HL-60 (cell line): ENCODE measurements around the gene C9orf50.

Source experiments
- DNase-seq, 2 experiments: peaks; one replicate each; pipeline ENCODE4 v3.0.0-alpha.2; 2010 to 2020; ENCODE audit warnings: low read depth in 1 of 2, low spot score in 1 of 2
- H3K27ac ChIP-seq: fragments of 250-450 bp; sonication (Bioruptor Pico); replicated peaks from 2 replicates; pipeline ENCODE4 v1.5.1; 2020; ENCODE audit warnings: mild to moderate bottlenecking, moderate library complexity
- H3K27me3 ChIP-seq: fragments of 250-450 bp; sonication (Bioruptor Pico); 2 replicates; pipeline ENCODE4 v1.5.1; 2021; ENCODE audit warnings: mild to moderate bottlenecking, moderate library complexity; ENCODE audit not compliant: insufficient read depth, poor library complexity, severe bottlenecking
- H3K4me3 ChIP-seq: replicated peaks from 2 replicates; pipeline ENCODE4 v1.5.1; 2011; ENCODE audit warnings: mild to moderate bottlenecking, control low read depth, low read length; ENCODE audit not compliant: insufficient read depth
- GABPA ChIP-seq: IDR thresholded peaks from 2 replicates; pipeline ENCODE4 v1.6.1; 2012; ENCODE audit warnings: low read depth
- POLR2AphosphoS5 ChIP-seq: IDR thresholded peaks from 2 replicates; pipeline ENCODE4 v1.6.1; 2012; ENCODE audit warnings: low read depth
- SPI1 ChIP-seq: IDR thresholded peaks from 2 replicates; pipeline ENCODE4 v1.6.1; 2012; ENCODE audit warnings: low read depth, mild to moderate bottlenecking, borderline replicate concordance
- TF ChIP-seq, protein P1 (sequence below): IDR thresholded peaks from 2 replicates; pipeline ENCODE4 v1.6.1; 2012; ENCODE audit warnings: low read depth; ENCODE audit not compliant: insufficient replicate concordance
- TF ChIP-seq, protein P2 (sequence below): IDR thresholded peaks from one replicate; pipeline ENCODE4 v1.5.1; 2011; ENCODE audit warnings: low read length, control low read depth, inconsistent platforms; ENCODE audit not compliant: insufficient read depth

The C9orf50 gene

GRCh38 chr9:129650680-129651235 is 29.9 kb upstream of the C9orf50 start:
- DNase-seq: no peak
- no peak overlapping the region for H3K4me3 ChIP-seq
- no peak for TF ChIP-seq POLR2AphosphoS5
- no peak for TF ChIP-seq SPI1
- TF ChIP-seq GABPA: no peak
- H3K27me3 ChIP-seq: no peaks in the 10 kb centered on the region
- no peak overlapping the region for H3K27ac ChIP-seq

- Histone ChIP-seq H3K4me3 (no peak overlapping the region), H3K27me3 (no peaks in the 10 kb centered on the region), H3K27ac (no peak overlapping the region)
- TF ChIP-seq, protein P1, sequence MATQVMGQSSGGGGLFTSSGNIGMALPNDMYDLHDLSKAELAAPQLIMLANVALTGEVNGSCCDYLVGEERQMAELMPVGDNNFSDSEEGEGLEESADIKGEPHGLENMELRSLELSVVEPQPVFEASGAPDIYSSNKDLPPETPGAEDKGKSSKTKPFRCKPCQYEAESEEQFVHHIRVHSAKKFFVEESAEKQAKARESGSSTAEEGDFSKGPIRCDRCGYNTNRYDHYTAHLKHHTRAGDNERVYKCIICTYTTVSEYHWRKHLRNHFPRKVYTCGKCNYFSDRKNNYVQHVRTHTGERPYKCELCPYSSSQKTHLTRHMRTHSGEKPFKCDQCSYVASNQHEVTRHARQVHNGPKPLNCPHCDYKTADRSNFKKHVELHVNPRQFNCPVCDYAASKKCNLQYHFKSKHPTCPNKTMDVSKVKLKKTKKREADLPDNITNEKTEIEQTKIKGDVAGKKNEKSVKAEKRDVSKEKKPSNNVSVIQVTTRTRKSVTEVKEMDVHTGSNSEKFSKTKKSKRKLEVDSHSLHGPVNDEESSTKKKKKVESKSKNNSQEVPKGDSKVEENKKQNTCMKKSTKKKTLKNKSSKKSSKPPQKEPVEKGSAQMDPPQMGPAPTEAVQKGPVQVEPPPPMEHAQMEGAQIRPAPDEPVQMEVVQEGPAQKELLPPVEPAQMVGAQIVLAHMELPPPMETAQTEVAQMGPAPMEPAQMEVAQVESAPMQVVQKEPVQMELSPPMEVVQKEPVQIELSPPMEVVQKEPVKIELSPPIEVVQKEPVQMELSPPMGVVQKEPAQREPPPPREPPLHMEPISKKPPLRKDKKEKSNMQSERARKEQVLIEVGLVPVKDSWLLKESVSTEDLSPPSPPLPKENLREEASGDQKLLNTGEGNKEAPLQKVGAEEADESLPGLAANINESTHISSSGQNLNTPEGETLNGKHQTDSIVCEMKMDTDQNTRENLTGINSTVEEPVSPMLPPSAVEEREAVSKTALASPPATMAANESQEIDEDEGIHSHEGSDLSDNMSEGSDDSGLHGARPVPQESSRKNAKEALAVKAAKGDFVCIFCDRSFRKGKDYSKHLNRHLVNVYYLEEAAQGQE: no peak
- TF ChIP-seq GABPA (no peak), POLR2AphosphoS5 (no peak), SPI1 (no peak)
- TF ChIP-seq, protein P2, sequence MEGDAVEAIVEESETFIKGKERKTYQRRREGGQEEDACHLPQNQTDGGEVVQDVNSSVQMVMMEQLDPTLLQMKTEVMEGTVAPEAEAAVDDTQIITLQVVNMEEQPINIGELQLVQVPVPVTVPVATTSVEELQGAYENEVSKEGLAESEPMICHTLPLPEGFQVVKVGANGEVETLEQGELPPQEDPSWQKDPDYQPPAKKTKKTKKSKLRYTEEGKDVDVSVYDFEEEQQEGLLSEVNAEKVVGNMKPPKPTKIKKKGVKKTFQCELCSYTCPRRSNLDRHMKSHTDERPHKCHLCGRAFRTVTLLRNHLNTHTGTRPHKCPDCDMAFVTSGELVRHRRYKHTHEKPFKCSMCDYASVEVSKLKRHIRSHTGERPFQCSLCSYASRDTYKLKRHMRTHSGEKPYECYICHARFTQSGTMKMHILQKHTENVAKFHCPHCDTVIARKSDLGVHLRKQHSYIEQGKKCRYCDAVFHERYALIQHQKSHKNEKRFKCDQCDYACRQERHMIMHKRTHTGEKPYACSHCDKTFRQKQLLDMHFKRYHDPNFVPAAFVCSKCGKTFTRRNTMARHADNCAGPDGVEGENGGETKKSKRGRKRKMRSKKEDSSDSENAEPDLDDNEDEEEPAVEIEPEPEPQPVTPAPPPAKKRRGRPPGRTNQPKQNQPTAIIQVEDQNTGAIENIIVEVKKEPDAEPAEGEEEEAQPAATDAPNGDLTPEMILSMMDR: no peak
- no peak for DNase-seq
These were observed 29.1 kb upstream of the C9orf50 start for GRCh38 chr9:129649726-129650679.

DNA sequence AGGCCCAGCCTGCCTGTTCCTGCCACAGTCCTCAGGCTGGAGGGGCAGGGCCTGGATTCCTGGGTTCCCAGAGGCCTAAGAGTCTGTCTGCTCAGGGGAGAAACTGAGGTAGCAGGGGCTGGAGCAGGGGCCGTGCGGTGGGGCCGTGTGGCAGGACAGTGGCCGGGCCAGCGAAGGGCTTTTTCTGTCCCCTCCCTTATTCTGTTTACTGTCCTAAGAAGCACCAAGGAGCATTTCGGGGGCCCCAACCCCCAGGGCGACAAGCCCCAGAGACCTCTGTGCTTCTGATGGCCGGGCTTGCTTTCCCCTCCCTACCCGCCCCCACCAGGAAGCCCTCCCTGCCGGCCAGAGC is 27.8 kb upstream of the C9orf50 start:
- TF ChIP-seq SPI1: no peak
- DNase-seq: no peak
- H3K4me3 ChIP-seq: no peak overlapping the region
- H3K27me3 ChIP-seq: no peaks in the 10 kb centered on the region
- H3K27ac ChIP-seq: no peak overlapping the region

DNA sequence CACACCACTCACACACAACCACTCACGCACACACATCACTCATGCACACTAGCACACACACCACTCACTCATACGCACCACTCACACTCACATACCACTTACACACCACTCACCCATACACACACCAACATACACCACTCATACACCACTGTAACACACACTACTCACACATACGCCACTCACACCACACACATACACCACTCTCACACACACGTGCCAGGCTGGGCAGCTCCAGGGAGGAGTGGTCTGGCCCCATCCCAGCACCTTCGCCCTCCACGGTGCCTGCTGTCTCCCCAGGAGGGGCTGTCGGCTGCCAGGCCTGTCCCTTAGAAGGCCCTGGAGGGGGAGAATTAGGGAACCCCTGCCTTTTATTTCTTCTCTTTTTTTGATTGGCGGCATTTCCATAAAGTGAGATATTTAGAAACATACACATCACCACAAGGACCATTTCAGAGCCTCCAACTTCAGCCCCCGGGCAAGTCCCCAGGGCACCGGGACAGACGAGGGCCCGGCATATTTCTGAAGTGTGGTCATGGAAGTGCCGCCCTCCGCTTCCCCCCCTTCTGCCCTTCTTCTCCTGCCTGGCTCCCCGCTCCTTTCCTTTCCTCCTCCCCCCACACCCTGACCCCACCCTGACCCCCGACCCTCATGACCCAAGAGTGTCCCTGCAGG is 27.3 kb upstream of the C9orf50 start:
- DNase-seq: no peak
- Histone ChIP-seq H3K27ac (no peak overlapping the region), H3K27me3 (no peaks in the 10 kb centered on the region), H3K4me3 (no peak overlapping the region)
- TF ChIP-seq GABPA: no peak
- TF ChIP-seq POLR2AphosphoS5: no peak
- TF ChIP-seq, protein P2: no peak
- TF ChIP-seq, protein P1: no peak
- no peak for TF ChIP-seq SPI1
